ENCODE data around the gene HYDIN.

DNA sequence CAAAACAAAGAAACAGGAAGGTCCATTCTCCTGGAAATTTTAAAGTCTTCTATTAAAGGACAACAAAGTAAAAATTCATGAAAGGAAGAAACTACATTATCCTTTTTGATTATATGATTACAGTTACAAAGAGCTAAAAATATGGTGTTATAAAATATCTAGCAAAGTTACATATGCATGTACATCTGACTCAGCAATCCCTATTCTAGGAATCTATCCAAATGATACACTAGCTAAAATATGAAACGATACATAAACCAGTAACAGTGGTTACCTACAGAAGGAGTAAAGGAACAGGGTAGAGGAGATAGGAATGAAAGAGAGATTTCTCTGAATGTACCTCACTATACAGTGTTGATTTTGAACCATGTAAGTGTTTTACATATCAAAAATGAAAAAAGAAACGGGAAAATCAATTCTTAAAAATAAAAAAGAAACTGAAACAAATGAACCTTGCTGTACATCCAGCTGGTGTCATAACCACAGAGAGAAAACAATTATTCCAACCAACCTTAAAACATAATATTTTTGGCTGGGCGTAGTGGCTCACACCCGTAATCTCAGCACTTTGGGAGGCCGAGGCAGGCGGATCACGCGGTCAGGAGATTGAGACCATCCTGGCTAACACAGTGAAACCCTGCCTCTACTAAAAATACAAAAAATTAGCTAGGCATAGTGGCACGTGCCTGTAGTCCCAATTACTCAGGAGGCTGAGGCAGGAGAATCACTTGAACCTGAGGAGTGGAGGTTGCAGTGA is 41.4 kb downstream of the HYDIN start:
- TF ChIP-seq, protein P1, sequence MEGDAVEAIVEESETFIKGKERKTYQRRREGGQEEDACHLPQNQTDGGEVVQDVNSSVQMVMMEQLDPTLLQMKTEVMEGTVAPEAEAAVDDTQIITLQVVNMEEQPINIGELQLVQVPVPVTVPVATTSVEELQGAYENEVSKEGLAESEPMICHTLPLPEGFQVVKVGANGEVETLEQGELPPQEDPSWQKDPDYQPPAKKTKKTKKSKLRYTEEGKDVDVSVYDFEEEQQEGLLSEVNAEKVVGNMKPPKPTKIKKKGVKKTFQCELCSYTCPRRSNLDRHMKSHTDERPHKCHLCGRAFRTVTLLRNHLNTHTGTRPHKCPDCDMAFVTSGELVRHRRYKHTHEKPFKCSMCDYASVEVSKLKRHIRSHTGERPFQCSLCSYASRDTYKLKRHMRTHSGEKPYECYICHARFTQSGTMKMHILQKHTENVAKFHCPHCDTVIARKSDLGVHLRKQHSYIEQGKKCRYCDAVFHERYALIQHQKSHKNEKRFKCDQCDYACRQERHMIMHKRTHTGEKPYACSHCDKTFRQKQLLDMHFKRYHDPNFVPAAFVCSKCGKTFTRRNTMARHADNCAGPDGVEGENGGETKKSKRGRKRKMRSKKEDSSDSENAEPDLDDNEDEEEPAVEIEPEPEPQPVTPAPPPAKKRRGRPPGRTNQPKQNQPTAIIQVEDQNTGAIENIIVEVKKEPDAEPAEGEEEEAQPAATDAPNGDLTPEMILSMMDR (conservative IDR thresholded peaks at IDR 0.05; ENCODE audit: low read length) = no peak
- TF ChIP-seq EZH2phosphoT487 (IDR thresholded peaks at IDR 0.05; ENCODE audit: borderline replicate concordance) = no peak

Measured in Loucy (cell line).